NCI-H187 treated with DMSO at 0.1 percent for 48 hours (cell line): Measurements from ENCODE around the gene TNIP2.

Experiments used
- DNase-seq: peaks from one replicate; lab custom pipeline; 2025; lab: John Stamatoyannopoulos, UW

TNIP2 gene

DNA sequence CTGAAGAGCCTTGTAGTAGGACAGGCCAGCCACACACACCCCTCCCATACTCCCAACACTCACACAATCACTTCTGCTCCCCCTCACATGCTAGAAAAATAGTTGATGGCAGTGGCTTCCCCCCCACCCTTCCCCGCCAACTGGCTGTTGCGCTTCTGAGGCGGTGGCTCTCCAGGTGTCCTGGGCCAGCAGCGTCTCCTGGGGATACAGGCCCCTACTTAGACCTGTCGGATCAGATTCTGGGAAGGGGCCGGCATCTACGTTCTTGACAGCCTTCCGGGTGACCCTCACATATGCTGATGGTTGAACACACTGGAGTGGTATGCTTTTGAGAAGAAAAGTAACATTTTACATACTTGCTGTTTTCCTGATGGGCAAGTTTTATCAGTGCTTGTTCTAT, 39.9 kb downstream of the TNIP2 start:
- DNase-seq = no peak

DNA sequence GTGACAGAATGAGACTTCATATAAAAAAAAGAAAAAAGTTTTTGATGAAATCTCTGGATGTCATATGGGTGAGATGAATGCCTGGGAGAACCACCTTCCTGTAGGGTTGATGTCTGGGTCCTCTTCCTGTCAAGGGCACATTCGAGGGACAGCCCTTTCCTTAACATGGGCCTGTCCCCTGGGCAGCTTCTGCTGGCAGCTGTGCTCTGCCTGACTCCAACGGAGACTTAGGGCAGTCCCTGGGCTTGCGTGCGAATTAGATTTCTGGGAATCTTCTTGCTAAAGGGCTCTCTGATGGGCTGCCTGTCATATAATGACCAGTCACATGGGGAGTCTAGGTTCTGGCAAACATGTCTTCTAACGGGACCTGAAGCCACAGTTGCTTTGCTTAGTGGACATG, 40.7 kb downstream of the TNIP2 start:
- no peak for DNase-seq

DNA sequence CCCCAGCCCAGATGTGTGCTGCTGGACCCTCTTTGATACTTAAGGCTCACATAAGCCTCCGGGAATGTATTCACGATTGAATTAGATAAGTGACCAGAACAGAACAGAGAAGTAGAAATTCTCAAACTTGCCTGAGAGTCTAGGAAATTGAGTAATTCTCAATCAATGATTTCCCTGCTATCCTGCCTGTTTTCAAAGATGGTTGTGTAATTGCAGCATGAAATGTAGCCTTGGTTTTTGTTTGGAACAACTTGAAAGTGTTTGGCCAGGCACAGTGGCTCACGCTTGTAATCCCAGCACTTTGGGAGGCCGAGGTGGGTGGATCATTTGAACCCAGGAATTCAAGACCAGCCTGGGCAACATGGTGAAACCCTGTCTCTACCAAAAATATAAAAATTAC, 41.2 kb downstream of the TNIP2 start:
- DNase-seq = no peak

DNA sequence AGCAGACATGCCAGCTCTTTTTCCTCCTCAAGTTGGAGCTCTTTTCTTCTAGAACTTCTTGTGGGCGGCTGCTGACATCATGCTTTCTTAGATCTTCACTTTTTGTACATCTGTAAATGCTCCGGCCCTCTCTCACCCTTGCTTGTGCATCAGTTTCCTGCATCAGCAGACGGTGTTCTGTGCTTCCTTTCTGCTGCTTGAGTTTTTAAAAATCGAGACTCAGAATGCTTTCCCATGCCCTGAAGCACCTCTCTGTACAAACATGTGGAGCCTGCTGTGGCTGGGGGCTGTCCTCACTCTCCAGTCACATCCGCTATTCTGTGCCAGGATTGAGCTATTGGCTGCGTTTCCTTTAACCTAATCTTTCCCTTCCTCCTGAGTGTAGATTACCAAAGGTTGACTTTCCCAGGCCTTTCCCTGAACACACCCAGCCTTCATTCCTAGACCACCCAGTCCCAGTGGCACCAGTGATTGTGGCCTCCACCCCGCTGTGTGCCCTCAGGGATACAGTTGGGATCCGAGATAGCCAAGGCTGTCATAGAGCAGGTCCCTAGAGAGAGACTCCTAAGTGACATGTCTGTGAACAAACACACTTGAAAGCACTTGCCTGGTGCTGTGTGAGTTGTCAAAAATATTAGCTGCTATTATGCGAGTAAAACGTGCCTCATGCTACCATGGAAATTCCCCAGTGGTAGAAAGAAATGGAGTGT, 41.9 kb downstream of the TNIP2 start:
- DNase-seq = peak; percentile 43

DNA sequence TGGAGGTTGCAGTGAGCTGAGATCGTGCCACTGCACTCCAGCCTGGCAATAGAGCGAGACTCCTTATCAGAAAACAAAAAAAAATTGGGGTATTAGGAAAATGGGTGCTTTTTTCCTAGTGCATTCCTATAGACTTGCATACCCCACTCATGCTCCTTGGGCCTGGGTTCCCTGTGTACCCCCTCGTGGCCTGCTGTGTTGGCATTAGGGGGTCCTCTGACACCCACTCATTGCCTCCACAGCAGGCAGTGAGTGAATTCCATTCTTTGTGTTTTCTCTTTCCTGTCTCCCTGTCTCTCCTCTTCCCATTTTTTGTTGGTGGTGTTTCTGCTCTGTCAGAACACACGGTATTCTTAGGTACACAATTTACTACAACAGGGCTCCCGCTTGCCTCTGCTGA, 42.8 kb downstream of the TNIP2 start:
- no peak for DNase-seq

DNA sequence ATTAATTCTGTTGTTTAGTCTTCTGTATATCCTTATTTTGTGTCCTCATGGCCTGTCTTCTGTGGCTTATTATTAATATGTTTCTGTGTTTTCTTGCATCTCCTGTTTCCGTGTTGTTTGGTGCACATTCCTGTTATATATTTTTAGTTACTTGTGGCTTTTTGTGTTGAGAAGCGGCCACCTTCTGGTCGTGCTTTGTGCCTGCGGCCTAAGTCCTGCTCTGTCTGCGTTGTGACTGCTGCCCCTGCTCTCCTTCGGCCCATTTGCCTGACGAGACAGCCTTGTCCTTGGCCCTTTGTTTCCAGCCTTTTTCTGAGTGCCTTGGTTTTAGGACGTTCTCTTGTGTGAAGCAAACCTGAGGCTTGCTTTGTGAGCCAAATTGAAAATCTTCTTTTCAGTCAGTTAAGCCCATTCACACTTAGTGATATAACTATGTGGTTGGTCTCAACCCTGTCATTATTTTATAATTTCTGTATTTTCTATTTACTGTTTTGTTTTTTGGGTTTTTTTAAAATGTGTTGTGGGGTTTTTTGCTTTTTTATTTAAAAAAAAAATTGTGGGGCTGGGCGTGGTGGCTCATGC, 43.8 kb downstream of the TNIP2 start:
- DNase-seq = no peak

DNA sequence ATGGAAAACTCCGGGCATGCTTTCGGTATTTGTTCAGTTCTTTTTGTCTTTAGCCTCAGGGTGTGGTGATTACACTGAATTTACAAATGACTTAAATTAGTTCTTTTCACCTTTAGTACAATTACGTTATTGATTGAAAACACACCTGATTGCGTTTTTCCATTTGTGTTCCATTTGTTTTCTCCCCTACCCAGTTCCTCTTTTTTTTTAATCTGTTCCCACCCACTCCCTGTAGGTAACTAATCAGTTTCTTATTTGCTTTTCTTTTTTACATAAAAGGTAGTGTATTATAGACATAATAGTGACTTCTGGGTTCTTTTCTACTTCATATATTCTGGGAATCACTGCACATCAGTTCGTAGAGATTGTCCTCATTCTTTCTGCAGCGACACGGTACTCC, 53.4 kb downstream of the TNIP2 start:
- DNase-seq = no peak

DNA sequence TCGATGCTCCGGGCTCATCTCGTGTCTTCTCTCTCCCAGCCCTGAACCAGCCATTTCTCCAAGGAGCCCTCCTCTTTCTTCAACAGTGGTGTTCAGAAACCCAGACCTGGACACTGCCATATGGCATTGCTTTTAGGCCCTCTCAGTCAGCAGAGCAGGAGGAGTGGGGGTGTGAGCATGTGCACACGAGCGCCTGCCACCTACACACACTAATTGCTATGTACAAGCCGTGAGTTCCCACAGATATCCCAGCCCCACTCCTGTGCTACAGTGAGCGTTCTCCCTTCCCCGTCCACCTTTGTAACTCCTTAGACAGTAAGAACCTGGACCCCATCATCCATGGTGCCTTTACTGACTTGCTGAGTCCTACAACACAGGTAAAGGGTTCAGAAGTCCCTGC, 53.8 kb downstream of the TNIP2 start:
- DNase-seq = no peak

DNA sequence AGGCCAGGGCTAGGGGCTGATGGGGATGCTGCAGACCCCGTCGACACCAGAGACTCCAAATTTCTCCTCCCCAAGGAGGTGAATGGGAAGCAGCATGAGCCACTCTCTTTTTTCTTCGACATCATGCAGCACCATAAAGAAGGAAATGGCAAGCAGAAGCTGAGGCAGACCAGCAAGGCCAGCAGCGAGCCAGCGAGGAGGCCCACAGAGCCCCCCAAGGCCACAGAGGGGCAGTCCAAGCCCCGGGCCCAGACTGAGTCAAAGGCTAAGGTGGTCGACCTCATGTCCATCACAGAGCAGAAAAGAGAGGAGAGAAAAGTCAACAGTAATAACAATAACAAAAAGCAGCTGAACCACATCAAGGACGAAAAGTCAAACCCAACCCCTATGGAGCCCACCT, 56.1 kb downstream of the TNIP2 start:
- no peak for DNase-seq

DNA sequence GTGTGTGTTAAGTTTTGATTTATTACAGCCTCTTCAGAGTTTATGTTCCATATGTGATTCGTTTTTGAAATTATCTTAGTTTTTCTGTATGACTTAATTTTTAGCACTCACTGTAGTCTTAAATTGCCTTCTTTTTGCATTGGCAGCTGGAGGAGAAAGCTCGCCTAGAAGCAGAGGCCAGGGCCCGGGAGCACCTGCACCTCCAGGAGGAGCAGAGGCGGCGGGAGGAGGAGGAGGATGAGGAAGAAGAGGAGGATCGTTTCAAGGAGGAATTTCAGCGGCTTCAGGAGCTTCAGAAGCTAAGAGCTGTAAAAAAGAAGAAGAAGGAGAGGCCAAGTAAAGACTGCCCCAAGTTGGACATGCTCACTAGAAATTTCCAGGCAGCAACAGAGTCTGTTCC, 56.6 kb downstream of the TNIP2 start:
- DNase-seq = no peak

DNA sequence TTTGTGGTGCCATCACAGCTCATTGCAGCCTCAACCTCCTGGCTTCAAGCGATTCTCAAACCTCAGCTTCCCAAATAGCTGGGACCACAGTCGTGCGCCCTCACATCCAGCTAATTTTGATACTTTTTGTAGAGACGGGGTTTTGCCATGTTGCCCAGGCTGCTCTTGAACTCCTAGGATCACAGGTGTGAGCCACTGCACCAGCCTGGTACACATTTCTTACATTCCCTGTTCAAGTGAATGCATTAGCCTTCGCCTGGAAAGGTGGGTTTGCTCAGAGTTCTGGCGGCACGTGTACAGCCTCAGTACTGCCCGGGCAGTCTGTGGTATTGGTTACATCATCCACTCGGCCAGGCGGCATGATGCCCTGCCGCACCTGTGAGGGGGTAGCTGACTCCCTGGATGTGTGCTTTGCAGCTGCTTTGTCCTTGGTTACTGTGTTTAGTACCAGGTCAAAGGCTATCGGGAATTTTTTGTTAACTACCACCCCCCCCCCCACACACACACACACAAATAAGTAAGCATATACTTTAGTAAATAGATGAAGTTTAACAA, 57.1 kb downstream of the TNIP2 start:
- DNase-seq = no peak

DNA sequence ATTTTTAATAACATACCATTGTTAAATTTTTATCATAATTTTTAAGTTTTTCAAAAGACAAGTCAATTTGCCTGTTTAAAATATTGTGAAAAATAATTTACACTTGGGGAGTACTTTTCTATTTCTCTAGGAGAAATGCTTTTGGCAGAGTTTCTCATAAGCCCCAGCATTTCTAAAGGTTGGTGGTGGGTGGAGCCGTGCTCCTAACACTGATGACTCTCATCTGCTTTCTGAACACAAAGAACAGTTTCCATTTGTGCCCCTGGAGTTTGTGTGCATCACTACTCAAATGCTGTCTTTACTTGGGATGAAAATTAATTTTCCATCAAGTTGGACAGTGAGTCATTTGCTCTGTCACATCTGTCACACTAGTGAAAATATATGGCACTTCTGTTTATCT, 57.6 kb downstream of the TNIP2 start:
- no peak for DNase-seq

DNA sequence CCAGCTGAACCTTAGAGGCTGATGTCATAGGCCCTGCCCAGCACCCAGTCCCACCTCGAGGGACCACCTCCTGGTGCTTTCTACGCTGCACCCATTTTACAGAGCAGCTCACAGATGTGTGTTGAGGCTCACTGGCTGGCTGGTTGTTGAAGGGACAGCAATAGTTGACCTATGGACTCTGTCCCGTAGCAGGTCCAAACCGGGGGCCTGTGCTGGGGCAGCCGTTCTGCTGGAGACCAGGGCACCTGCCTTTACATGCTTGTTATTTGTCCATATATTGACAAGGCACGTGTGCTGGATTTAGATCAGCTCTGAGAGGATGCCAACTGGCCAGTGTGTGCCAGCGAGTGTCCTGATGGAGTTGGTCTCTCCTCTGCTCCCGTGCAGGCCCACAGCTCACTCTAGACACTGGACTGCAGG, 58.1 kb downstream of the TNIP2 start:
- no peak for DNase-seq

DNA sequence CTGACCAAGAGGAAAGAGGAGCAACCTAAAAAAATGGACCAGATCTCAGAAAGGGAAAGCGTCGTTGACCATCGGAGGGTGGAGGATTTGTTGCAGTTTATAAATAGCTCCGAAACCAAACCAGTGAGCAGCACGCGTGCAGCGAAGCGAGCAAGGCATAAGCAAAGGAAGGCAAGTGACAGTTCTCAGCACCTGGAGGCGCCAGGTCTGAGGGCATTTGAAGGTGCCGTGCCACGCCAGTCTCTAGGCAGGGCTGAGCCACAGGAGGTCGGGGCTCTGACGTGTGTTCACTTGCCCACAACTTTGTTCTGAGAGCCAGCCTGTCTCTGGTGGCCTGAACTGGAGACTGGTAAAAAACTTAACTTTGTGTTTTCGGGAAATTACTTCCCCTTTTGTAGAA, 59.7 kb downstream of the TNIP2 start:
- no peak for DNase-seq

DNA sequence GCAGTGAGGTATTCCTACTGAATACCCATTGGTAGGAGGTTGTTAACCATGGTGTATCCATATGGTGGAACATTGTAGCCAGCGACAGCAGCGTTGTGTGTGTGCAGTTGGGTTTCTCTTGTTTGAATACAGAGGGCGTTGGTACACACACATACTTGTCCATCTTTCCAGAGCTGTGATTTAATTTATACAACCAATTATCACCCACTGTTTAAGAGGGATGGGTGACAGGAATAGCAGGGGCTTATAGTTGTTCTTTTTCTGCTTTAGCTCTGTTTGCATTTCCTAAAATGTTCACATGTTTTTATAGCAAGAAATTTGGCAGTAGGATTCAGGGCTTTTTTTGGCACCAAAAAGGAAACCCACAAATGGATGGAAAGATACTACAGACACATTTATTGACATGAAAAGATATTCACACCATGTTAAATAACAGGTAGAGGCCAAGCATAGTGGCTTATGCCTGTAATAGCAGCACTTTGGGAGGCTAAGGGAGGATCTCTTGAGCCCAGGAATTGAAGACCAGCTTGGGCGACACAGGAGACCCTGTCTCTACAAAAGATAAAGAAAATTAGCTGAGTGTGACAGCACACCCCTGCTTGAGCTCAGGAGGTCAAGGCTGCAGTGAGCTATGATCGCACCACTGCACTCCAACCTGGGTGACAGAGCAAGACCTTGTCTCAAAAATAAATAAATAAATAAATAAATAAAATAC, 60.6 kb downstream of the TNIP2 start:
- no peak for DNase-seq

DNA sequence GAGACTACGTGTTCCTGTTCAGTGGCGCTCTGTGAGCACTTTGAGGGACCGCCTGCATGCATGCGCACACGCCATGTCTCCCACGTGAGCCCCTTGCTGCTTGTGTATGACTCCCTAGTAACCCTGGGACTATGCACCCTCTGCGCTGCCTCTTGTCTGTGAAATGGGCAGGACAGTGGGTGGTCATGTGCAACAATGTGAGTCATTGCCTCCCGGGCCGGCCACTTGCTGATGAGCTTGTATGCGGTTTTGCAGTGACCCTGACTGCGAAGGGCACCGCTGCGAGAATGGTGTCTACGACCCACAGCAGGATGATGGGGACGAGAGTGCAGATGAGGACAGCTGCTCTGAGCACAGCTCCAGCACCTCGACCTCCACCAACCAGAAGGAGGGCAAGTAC, 61.4 kb downstream of the TNIP2 start:
- no peak for DNase-seq

DNA sequence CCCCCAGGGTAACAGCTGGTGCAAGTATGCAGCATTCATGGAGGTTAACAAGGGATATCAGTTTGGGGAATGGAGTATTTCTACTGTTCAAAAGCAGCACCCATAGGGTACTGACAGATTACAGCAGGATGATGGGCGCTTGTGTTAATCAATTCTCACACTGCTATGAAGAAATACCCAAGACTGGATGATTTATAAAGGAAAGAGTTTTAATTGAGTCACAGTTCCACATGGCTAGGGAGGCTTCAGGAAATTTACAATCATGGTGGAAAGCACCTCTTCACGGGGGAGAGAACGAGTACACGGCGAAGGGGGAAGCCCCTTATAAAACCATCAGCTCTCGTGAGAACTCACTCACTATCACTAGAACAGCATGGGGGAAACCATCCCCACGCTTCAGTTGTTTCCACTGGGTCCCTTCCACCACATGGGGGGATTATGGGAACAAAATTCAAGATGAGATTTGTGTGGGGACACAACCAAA, 64.1 kb downstream of the TNIP2 start:
- DNase-seq = no peak
